Stimulated activated CD4-positive, alpha-beta T cell treated with anti-CD3 and anti-CD28 coated beads, Interleukin-1b, Interleukin-23, amount 100 ng/mL, for 4 hours (primary cell): Measurements from ENCODE around the gene MCAT.

Experiments
- DNase-seq, 2 donors: peaks; one replicate each; pipeline ENCODE4 v3.0.0-alpha.2; 2020; ENCODE audit warnings: low read depth in 2 of 2

Gene MCAT

DNA sequence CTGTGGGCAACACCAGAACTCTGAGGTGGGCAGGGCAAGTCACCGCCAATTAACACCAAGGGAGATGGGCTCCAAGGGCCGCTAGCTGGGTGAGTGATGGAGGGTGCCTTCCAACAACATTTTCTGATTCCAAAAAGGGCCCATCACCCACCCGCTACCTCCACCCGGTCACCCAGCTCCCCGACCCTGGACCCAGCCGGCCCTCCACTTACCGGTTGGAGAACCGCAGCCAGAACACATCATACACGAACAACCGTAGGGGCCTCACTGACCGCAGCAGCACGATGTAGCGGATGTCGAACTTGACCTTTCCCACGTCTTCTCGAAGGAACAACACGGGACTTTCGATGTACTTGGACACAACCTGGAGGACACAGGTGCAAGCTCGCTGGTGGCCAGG, 29.0 kb upstream of the MCAT start:
- no peak for DNase-seq

DNA sequence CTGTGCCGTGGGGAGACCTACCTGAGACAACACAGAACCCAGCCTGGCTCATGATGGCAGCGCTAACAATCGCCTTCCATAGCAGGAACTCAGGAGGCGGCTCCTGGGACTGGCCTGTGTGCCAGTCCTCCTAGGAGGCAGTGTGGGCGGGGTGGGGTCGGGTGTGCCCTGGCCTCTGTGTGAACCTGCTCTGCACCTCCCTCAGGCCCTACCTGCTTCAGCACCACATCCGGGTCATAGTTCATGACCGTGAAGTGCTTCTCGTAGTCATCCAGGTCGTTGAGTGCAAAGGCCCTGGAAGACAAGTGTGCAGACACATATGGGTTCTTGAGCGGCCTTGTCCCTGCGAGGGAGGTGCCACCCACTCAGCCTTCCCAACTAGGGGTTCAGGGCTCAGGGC, 28.4 kb upstream of the MCAT start:
- no peak for DNase-seq

GRCh38 chr22:43171019-43171491, 27.9 kb upstream of the MCAT start:
- DNase-seq, result no peak

- DNase-seq, result no peak
Measured at GRCh38 chr22:43170131-43170480, 26.9 kb upstream of the MCAT start.

DNA sequence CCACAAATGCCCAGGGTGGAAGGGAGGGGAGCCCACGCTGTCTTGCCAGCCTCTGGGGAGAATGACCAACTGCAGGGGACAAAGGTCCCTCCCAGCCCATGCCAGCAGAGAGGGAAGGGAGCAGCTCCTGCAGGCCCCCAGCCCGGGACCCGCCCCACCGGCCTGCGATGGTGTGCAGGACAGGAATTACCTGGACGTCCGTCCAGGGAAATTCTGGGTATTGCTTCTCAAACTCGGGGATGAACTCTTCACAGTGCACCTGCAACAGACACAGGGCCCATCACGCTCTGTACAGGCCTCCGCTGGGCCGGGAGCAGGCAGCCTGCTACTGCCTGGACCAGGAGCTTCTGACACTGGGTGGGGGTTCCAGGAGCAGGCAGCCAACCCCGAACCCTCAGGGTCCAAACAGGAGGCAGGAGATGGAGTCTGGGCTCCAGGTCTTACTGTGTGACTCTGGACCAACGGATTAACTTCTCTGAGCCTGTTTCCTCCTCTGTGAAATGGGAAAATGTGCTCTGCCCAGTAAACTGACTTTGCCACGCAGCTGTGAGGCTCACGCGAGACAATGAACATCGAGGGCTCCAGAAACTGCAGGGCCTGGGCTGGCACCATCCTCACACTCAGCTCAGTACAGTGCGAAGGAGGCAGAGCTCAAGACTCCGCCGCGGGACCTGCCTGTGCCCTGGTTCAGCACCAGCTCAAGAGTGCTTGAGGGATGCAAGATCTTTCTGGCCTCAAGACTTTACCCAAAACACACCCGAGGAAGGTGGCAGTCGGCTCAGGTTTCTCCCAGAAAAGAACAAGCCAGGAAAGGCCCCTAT, 26.3 kb upstream of the MCAT start:
- no peak for DNase-seq

DNA sequence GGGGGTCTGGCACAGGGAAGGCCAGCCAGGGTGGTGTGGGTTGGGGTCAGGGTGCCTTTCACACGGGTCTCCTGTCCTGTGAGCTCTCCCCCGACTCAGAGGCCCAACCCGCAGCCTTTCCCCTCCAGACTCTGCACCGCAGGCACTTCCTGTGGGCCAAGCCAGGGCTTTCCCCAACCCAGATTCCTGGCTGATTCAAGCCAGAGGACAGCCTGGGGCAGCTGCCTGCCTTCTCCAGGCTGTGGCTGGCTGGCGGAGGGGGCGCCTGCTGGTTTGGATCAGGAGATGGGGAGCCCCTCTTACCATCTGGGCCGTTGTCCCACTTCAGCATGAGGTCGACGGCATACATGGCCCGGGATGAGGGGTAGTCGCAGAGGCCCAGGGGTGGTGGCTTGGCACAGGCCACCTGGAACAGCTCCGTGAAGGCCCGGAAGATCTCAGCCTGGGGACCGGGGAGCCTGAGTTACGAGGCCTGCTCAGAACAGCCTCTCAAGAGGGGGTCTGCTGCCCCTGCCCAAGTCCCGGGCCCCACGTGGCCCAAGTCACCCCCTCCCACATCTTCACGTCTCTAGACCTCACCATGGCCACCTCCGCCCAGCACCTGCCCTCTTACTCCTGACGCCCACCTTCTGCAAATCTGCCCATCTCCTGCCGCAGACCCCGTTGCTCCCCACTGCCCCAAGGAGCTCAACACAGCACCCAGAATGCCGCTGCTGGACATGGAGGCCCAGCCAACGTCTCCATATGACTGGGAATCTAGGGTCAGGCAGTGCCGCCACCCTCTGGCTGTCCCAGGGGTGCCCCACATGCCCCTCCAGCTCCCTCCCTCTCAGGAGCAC, 25.5 kb upstream of the MCAT start:
- no peak for DNase-seq

DNA sequence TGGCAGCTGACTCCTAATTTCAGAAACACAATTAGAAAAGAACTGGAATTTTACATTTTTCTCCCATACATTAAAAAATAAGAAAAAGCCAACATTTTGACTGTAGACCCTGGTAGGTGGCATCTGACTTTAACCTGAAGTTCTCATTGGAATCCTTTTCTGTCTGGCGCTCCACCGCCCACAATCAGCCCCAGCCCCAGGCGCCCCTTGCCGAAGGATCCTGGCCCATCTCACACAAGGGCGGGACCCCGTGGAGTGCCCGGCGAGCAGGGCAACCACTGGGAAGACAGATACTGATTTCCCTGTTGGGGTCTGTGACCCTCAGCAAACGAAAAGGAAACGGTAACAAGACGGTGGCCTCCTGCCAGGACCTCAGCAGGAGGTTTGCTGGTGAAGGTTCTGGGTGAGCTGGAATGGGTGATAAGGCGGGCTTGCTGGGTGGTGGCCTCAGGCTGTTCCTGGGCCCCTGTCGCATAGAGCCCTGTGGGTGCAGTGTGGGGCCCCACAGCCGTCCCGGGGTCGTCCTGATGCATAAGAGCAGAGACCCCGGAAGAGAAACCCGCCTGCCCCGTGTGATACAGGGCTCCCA, 23.9 kb upstream of the MCAT start:
- no peak for DNase-seq

DNA sequence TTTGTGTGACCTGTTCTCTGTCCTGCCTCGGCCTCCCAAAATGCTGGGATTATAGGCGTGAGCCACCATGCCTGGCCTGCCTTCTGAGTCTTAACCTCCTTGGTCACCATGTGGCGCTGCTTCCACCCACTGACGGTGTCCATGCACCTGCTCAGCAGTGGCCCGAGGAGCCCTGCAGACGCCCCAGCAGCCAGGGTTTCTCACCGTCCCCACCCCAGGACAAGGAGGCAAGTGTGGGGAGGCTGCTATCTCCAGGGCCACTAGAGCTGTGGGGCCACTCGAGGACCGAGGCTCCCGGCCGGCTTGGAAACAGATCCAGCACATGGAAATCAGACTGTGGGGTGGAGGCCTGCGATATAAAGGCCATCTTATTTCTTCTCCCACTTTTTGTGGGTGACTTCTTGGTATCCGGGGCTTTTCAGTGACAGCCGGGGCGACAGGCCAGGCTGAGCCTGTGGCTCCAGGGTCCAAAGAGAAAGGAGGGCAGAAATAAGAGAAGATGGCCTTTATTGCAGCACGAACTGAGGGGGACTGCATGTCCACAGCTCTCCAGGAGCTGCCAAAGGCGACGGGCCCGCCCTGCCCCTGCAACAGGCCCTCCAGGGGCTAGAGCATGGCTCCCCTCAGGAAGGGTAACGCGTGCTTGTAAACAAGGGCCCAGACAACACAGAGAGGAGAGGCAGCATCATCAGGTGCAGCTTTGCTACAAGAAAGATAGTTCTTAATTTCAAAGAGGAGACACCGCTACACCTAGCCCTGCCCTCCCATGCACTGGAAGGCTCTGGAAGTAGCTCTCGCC, 23.1 kb upstream of the MCAT start:
- no peak for DNase-seq

- no peak for DNase-seq
Measured at GRCh38 chr22:43164636-43165035, 21.4 kb upstream of the MCAT start.

DNA sequence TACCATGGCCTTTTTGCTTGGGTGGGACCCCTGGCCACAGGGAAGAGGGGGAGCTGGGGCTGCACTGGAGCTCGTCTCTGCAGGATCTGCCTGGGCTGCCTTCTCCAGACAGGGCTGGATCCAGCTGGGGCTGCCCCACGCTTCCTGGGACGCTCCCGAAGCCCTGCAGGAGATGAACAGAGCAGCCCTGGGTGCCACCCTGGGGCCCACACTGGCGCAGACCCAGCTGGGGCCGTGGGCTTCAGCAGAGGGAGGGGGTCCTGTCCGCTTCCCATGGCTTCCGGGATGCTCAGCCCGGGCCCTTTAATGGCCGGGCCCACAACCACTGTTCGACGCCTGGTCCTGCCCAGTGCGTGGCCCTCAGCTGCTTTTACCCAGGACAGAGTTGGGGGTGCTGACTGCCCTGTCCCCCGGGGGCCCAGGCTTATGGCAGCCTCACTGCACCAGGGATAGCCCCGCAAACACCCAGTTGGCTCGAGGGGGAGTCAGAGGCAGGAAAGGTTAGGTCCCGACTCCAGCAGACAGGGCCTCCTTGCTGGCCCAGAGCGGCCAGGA, 20.1 kb upstream of the MCAT start:
- DNase-seq, result no peak

DNA sequence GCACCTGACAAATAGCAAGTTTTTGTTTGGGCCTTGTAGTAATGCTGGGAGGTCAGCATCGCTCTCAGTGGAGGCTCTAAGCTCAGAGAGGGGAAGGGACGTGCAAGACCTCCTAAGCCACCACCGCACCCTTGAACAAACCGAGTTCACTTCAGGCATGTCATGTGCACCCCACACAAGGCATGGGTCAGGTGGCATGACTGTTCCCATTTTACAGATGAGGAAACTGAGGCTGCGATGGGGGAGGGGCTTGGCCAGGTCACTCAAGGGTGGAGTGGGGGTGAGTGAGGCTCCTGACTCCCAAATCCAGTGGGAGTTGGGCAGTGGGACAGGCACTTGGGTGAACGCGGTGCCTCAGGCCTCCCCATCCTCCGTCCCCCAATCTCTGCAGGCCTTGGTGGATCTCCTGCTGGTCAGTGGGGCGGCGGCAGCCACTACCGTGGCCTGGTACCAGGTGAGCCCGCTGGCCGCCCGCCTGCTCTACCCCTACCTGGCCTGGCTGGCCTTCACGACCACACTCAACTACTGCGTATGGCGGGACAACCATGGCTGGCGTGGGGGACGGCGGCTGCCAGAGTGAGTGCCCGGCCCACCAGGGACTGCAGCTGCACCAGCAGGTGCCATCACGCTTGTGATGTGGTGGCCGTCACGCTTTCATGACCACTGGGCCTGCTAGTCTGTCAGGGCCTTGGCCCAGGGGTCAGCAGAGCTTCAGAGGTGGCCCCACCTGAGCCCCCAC, 19.4 kb upstream of the MCAT start:
- no peak for DNase-seq

DNA sequence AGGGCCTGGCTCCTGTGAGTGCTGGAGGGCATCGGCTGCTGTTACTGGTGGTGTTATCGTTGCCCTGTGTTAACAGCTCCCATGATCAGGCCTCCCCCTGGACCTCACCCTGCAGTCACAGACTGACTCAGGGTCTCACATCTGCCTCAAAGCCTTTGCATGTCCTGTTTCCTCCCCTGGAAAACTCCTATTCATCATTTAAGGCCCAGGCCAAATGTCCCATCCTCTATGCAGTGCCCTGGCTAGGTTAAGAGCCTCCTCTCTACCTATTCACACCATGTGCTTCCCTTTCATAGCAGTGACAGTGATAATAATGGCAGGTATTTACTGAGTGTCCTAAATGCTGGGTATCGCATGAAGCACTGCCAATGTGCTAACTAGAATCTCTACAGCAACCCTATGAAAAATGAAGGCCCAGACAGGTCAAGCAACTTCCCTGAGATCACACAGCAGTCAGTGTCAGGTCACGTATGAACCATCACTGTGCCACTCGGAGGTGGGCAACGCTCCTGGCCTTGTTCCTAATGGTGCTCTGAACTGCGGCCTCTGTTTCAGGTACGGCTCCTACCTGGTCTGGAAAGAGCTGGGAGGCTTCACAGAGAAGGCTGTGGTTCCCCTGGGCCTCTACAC, 17.4 kb upstream of the MCAT start:
- no peak for DNase-seq

DNA sequence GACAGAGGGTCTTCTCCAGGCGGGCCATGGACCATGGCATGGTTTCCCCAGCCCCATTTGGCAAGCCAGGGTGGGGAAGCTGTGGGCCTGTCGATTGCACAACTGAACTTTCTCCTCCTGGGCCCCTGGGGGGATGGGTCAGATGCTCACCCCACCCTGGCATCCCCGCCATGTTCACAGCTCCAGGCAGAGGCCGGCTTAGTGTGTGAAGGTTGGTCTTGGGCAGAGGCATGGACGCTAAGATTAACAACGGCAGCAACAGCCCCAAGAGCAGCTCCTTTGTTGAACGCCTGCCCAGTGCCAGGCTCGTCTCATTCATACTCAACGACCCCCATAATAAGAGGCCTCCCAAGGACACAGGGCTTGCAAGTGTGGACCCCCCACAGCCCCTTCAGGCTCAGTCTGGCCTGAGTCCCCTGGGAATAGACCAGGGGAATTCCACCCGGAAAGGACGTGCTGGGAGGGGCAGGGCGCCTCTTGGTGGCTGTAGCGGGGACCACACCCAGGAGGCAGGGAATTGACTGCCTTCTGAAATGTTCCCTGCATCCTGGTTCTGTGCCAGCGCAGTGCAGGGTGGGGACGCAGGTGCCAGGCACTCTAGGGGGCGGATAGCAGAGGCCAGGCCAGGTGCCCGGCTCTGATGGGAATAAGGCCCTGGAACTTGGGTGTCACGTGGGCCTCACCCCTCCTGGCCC, 16.4 kb upstream of the MCAT start:
- DNase-seq, result no peak

DNA sequence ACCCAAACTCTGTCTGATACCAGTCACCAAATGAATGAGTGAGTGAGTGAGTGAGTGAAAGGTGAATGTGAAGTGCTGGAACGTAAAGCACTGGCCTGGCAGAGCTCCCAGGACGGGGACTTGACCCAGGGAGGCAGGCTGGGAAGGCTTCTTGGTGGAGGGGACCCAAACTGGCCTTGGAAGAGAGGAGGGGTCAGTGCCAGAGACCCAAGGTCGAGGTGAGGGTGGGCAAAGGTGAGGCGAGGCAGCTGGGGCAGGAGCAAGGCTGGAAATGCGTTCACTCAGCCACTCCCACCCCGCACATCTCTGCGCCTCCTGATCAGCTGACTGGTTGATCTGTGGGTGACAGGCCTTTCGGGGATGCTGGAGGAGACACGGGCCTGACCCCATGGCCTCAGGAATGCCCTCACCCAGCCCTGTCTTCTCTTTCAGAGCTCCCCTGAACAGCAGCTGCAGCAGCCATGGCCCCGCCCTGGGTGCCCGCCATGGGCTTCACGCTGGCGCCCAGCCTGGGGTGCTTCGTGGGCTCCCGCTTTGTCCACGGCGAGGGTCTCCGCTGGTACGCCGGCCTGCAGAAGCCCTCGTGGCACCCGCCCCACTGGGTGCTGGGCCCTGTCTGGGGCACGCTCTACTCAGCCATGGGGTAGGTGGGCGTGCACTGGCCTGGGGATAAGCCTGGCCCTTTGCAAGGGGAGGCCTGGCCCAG, 15.7 kb upstream of the MCAT start:
- no peak for DNase-seq

DNA sequence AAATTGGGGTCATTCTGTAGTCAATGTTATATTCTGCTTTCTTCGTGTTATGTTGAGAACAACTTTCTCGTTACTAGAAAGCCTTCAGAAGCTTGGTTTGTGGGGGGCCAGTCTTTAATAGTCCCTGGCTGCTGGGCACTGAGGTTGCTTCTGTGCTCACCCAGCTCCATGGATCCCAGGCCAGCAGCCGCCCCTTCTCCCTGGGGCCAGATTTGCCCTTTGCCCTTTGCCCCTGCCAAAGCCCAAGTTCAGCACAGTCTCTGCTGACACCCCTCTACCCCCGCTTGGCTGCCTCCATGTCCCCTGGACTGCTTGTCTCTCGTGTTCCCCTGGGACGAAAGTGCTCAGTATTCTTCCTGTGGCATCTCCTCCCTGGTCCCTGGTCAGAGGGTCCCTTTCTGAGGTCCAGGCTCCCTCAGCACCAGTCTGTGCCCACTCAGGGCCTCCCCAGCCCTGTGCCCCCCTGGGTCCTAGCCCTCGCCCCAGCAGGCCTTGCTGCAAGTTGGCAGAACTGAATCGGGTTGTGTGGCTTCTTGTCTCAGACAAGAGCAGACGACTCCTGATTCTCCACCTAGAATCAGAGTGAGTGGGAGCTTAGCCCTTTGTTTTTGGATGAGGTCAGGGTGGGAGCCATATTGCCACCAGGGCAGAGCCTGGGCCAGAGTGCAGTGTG, 14.8 kb upstream of the MCAT start:
- DNase-seq, result no peak

DNA sequence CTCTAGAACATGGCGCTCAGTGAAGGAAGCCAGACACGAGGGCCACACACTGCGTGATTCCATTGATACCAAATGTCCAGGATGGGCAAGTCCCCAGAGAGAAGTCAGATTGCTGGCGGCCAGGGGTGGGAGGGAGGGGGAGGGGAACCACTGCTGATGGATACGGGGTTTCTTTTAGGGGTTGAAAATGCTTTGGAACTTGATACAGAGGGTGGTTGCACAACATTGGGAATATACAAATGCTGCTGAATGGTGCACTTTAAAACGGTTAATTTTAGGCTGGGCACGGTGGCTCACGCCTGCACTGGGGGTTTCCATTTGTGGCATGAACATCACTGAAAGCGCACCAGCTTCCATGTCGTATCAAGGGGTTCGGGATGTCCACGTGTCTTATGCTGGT, 13.2 kb upstream of the MCAT start:
- no peak for DNase-seq

DNA sequence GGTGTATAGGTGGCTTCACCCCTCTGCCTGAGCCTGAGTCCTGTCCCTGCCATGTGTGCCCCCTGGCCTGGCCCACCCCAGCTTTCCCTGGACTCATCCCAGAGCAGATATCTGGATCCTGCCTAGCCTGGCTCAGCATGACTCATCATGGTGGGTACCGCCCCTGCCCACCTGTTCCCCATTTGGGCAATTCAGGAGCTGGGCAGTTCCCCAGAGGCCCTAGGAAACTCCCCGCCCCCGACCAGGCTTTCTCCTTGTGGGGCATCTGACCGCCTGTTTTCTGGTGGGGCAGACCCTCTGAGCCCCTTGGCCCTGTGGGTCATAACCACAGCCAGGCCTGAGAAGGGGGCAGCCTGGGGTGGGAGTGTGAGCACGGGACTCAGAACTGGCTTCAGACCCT, 12.6 kb upstream of the MCAT start:
- DNase-seq, result no peak

DNA sequence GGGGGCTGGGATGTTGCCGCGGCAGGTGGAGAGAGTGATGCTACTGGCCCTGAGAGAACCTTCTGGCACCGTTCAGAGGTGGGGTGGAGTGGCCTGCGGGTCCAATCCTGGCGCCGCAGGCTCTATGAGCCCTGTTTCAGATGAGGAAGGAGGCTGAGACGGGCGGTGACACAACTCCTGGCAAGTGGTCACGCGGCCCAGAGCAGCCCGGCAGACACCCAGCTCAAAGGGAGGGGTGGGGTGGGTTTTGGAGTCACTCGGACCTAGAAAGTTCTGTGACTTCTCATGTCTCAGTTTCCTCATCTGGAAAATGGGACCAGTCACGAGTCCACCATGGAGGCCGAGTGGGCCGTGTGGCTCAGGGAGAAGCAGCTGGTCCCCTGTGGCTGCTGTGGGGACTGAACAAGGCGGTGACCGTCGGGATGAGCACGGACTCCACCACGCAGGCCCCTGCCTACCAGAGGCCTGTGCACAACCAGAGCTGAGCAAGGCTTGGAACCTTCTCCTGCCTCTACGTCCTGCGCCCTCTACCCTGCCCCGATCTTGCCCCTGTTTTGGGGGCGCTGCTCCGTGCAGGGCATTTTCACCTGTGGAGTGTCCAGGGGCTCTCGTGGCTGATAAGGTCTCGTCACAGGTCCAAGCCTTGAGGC, 11.8 kb upstream of the MCAT start:
- DNase-seq, result no peak
